HG03565 (cell line): ENCODE results near the gene CHI3L1.

ENCODE experiments used
- ATAC-seq: cut with Tn5 transposase; IDR thresholded peaks from one replicate; pipeline ENCODE4 v1.9.1; 2021; ENCODE audit warnings: mild to moderate bottlenecking, moderate library complexity; ENCODE audit not compliant: unreplicated experiment

Gene CHI3L1

GRCh38 chr1:203207751-203208150 is 21.2 kb upstream of the CHI3L1 start:
- no peak for ATAC-seq

DNA sequence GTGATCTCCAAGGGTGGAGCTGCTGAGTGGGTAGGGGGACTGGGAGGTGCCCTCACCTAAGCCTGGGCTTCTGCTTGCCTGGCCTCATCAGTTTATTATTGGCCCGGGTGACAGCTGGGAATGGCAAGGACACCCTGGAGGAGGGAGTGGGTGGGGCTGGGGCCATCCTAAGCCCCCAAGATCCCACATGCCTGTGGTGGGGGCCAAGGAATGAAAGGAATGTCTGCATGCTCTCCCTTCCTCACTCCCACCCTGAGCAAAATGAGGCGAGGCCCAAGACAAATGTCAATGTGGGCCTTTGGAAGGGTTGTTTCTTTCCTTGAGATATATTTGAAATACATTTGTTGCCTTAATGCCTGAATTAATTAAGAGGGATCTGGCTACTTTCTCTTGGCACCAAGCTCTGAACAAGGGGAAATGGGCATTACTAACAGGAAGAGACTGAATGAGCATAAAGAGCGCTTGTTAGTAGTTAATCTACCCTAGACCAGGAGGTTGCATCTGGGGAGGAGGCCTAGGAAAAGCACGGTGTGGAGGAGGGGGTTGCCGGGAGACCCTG is 19.7 kb upstream of the CHI3L1 start:
- no peak for ATAC-seq

- ATAC-seq: no peak
These were observed 18.3 kb upstream of the CHI3L1 start for GRCh38 chr1:203204756-203205155.

GRCh38 chr1:203202431-203203245 is 16.1 kb upstream of the CHI3L1 start:
- no peak for ATAC-seq

DNA sequence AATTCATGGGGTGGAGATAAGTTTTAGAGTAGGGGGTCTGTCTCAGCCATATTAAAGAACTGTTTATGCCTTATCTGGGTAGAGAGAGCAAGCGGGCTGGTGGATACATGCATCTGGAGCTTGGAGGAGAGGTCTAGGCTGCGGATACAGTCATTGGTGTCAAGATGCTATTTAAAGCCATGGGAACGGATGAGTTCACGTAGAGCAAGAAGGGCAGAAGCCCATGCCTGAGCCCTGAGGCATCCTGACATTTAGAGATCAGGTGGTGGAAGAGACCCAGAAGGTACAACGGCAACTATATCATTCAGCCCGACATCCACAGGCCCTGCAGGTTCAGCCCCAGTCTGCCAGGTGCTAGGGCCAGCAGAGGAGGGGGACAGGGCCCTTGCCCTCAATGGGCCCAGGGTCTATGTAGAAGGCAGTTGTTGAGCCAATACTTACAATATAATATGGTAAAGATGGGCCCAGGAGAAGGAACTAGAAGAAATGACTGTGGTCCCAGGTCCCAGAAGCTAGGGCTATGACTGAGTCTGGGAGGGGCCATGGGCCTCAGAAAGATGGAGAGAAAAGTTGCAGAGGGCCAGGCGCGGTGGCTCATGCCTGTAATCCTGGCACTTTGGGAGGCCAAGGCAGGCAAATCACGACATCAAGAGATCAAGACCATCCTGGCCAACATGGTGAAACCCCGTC is 15.2 kb upstream of the CHI3L1 start:
- ATAC-seq: no peak

GRCh38 chr1:203200916-203201315 is 14.4 kb upstream of the CHI3L1 start:
- ATAC-seq: no peak

GRCh38 chr1:203199816-203200571 is 13.5 kb upstream of the CHI3L1 start:
- no peak for ATAC-seq

DNA sequence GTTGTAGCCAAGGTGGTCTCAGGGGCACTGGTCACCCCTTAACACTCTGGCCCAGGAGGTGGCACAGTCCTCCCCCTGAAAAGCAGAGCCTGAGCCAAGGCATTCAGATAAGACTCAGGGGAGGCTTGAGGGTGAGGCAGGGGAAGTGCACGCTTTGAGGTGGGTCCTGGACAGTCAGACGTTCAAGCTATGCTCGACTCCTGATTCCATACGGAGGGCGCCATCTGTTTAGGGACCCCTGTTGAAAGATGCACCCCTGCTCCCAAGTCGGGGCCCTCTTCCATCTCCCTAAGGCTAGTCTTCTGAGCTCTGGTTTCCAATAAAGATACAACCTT is 12.9 kb upstream of the CHI3L1 start:
- no peak for ATAC-seq

GRCh38 chr1:203199002-203199401 is 12.5 kb upstream of the CHI3L1 start:
- ATAC-seq: no peak

DNA sequence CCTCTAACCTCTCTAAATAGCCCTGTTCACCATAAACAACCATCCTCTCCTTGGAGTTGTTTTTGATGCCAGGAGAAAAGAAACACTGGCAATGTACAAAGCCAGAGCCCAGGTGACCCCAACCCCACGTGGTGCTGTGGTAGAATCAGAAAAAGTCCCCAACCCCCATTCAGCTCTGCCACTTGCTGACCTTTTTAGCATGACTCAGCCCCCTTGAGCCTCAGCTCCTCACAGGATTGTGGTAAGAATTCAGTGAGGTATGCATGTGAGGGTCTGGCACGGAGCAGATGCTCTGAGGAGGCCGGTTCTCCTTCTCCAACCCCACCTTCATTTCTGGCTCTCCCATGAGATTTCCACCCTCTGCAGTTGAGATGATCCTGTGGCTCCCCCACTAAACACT is 11.1 kb upstream of the CHI3L1 start:
- ATAC-seq: no peak

- no peak for ATAC-seq
These were observed 9.9 kb upstream of the CHI3L1 start for GRCh38 chr1:203196371-203196770.

DNA sequence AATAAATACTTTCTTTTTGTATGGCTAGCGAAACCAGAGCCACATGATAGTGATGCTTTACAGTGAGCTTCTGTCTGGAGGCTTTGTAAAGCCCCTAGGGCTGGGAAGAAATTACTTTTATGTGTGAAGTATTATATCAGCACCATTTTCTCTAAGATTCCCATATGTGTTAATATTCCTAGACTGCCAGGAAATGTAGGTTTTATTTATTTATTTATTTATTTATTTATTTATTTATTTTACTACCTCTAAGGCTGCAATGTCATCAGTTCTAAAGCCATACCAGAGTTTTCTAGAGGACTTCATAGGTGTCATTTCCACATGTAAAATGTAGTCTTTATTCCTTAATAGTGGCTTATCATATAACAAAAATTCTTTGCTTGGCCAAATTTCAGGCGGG is 4.4 kb upstream of the CHI3L1 start:
- no peak for ATAC-seq

- no peak for ATAC-seq
These were observed 3.4 kb upstream of the CHI3L1 start for GRCh38 chr1:203189951-203190352.

DNA sequence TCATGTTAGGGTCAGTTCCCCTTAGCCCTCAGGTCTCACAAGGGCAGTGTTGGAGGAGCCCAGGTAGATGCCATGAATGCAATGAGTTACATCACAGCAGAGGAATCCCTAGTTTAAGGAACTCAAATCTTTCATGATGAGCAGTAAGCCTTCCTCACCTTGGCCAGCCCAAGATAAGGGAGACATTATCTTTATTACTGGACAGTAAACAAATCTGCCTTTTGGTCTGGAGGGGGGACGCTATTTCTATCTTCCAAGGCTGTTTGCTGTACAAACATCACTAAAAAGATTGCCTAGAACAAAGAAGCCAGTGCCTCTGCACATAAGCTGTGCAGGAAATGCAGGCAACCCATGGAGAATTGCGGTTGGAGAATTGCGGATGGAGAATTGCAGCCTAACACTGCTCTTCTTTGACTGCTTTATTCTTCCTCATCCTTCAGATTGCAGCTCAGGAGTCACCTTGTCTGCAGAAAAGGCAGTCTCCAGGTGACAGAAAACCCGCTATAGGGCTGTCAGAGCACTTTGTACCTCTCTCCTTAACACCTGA is 2.3 kb upstream of the CHI3L1 start:
- no peak for ATAC-seq

DNA sequence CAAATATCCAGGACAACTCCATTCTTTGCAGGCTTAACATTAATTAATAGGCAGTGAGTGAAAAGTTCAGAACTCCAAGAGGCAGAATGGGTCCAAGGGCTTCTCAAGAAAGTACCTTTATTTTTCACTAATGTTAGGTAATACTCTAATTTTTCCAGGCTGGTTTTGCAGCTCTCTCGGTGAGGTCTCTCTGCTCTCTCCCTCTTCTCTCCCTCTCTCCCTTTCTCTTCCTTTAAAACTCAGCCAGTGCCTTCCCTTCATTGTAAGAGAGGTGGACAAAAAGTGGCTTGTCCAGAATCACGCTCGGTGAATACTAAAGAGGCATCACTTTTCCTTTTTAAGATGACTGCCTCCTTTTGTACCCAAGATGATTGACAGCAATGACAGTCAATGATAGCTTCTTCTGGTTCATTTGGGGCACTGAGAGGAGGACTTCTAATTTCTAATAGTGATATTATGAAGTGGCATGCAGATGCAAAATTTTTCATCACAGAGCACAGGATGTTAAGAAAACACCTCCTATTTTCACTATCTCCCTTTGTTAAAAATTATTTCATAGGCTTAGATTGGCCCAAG is 1.3 kb upstream of the CHI3L1 start:
- no peak for ATAC-seq

GRCh38 chr1:203187304-203187685 is 791 bp upstream of the CHI3L1 start:
- ATAC-seq: no peak

- no peak for ATAC-seq
These were observed 436 bp downstream of the CHI3L1 start for GRCh38 chr1:203186091-203186445.

GRCh38 chr1:203185585-203185984 is 919 bp downstream of the CHI3L1 start:
- ATAC-seq: no peak

DNA sequence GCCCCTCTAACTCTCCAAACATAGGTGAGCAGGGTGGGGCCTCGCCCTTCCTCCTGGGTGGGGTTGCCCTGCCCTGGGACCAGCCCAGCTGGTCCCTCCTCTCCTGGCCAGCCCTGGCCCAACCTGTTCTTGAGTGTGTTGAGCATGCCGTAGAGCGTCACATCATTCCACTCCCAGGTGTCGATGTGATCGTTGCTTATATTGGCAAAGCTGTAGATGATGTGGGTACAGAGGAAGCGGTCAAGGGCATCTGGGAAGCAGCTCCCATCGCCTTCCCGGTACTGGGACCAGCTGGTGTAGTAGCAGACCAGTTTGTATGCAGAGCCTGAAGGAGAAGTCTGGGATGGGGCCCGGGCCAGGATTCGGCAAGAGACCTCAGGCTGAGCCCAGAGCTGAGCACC is 1.4 kb downstream of the CHI3L1 start:
- ATAC-seq: no peak

GRCh38 chr1:203184467-203184866 is 2.0 kb downstream of the CHI3L1 start:
- ATAC-seq: no peak

DNA sequence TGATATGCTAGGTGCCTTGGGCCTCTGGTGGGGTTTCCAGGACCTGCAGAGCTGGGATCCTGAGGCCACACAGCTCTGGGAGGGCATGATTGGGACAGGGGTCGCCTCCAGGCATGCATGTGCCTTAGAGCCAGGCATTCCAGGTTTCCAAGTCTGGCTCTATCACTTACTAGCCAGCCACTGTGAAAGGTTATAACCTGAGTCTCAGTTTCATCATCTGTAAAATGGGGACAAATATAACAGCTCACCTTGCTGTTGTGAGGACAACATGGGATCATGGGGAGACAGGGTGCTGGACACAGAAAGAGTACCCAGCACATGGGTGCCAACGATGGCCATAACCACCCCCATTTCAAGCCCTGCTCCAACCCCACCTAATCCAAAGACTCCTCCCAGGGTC is 2.7 kb downstream of the CHI3L1 start:
- no peak for ATAC-seq
